ENCODE measurements around the gene SH3GL1. TPM values are rescaled to one million over a fixed set of nuclear protein-coding genes. Genes with fewer than 3 reads are reported as not detected.
A peak's percentile ranks its signal among the peaks of the same experiment; 100 is the strongest.

SH3GL1 gene
- total RNA-seq, 1 donor from 2014 or later, result 71.8 TPM

GRCh38 chr19:4380254-4380727, 20.1 kb downstream of the SH3GL1 start:
- no peak for DNase-seq (ENCODE audit: low spot score)
- intact Hi-C loops (cut with DNase I), result no loop called here
- ATAC-seq, result peak; percentile 30

GRCh38 chr19:4379383-4380253, 20.7 kb downstream of the SH3GL1 start:
- ATAC-seq, result no peak
- intact Hi-C loops (cut with DNase I), result no loop called here
- DNase-seq (ENCODE audit: low spot score), result no peak

GRCh38 chr19:4378886-4379285, 21.5 kb downstream of the SH3GL1 start:
- DNase-seq (ENCODE audit: low spot score) (no peak), ATAC-seq (no peak)
- intact Hi-C loops (cut with DNase I), result no loop called here

- no peak for DNase-seq (ENCODE audit: low spot score)
- no peak for ATAC-seq
- intact Hi-C loops (cut with DNase I), result no loop called here
These were observed 23.2 kb downstream of the SH3GL1 start for GRCh38 chr19:4376991-4377781.

GRCh38 chr19:4376671-4376990, 23.7 kb downstream of the SH3GL1 start:
- DNase-seq (ENCODE audit: low spot score) (no peak), ATAC-seq (no peak)
- intact Hi-C loops (cut with DNase I), result no loop called here

- no peak for ATAC-seq
- no peak for DNase-seq (ENCODE audit: low spot score)
- intact Hi-C loops (cut with DNase I), result no loop called here
These were observed 24.2 kb downstream of the SH3GL1 start for GRCh38 chr19:4376028-4376670.

GRCh38 chr19:4375164-4376027, 25.0 kb downstream of the SH3GL1 start:
- DNase-seq (ENCODE audit: low spot score) (no peak), ATAC-seq (peak; percentile 11)
- intact Hi-C loops (cut with DNase I), result no loop called here

- ATAC-seq (peak; percentile 77), DNase-seq (ENCODE audit: low spot score) (no peak)
- intact Hi-C loops (cut with DNase I), result no loop called here
These were observed 25.7 kb downstream of the SH3GL1 start for GRCh38 chr19:4374498-4375163.

- intact Hi-C loops (cut with DNase I), result no loop called here
- ATAC-seq (peak; percentile 19), DNase-seq (ENCODE audit: low spot score) (no peak)
These were observed 26.5 kb downstream of the SH3GL1 start for GRCh38 chr19:4373601-4374497.

- ATAC-seq (no peak), DNase-seq (ENCODE audit: low spot score) (no peak)
- intact Hi-C loops (cut with DNase I), result no loop called here
These were observed 27.4 kb downstream of the SH3GL1 start for GRCh38 chr19:4373013-4373367.

- no peak for DNase-seq (ENCODE audit: low spot score)
- intact Hi-C loops (cut with DNase I), result no loop called here
- ATAC-seq, result no peak
These were observed 28.0 kb downstream of the SH3GL1 start for GRCh38 chr19:4372165-4373012.

- no peak for DNase-seq (ENCODE audit: low spot score)
These were observed 28.8 kb downstream of the SH3GL1 start for GRCh38 chr19:4371247-4372164.

GRCh38 chr19:4370418-4371041, 29.8 kb downstream of the SH3GL1 start:
- ATAC-seq (no peak), DNase-seq (ENCODE audit: low spot score) (no peak)
- intact Hi-C loops (cut with DNase I), result no loop called here

More at GRCh38 chr19:4371247-4372164, 28.8 kb downstream of the SH3GL1 start:
- ATAC-seq, result no peak
- intact Hi-C loops (cut with DNase I), result no loop called here

- intact Hi-C loops (cut with DNase I), result loop anchor here (10.0 kb wide), 1 partner anchor 105 kb away; no protein-coding TSS in a partner anchor
- ATAC-seq (peak; percentile 48), DNase-seq (ENCODE audit: low spot score) (no peak)
These were observed 30.5 kb downstream of the SH3GL1 start for GRCh38 chr19:4369888-4370260.

Data from sciatic nerve (tissue), 2 donors.